HL-60/S4 treated with retinoic acid at 250 ng/mL for 4 days and 3 days (cell line): Measurements from ENCODE around the gene SRCIN1.

ENCODE experiments used
- in situ Hi-C: fragments of 300-500 bp; cut with MboI; formaldehyde crosslinking; loops from 2 replicates; pipeline ENCODE4 v1.7.0; 2022; ENCODE audit warnings: low sequenced_read_pairs

SRCIN1 gene

DNA sequence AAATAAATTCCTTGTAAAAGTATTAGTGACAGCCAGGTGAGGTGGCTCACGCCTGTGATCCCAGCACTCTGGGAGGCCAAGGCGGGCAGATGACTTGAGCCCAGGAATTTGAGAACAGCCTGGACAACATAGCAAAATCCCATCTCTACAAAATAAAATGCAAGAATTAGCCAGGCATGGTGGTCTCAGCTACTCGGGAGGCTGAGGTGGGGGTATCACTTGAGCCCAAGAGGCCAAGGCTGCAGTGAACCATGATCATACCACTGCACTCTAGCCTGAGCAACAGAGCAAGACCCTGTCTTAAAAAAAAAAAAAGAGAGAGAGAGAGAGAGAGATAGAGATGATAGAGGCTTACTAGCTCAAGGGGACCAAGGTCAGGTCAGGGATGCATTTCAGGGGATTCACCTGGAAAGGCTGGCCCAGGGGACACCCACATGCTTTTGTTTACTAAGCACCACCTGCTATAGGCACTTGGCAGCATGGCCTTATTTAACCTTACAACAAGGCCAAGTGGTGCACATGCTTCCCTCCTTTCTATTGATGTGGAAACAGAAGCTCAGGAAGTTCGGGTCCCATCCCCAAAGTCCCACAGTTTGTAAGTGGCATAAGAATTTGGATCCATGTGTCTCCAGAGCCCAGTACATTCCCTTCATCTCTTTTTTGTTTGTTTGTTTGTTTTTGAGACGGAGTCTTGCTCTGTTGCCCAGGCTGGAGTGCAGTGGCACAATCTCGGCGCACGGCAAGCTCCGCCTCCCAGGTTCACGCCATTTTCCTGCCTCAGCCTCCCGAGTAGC, 12.4 kb upstream of the SRCIN1 start:
- in situ Hi-C loops = no loop called here

DNA sequence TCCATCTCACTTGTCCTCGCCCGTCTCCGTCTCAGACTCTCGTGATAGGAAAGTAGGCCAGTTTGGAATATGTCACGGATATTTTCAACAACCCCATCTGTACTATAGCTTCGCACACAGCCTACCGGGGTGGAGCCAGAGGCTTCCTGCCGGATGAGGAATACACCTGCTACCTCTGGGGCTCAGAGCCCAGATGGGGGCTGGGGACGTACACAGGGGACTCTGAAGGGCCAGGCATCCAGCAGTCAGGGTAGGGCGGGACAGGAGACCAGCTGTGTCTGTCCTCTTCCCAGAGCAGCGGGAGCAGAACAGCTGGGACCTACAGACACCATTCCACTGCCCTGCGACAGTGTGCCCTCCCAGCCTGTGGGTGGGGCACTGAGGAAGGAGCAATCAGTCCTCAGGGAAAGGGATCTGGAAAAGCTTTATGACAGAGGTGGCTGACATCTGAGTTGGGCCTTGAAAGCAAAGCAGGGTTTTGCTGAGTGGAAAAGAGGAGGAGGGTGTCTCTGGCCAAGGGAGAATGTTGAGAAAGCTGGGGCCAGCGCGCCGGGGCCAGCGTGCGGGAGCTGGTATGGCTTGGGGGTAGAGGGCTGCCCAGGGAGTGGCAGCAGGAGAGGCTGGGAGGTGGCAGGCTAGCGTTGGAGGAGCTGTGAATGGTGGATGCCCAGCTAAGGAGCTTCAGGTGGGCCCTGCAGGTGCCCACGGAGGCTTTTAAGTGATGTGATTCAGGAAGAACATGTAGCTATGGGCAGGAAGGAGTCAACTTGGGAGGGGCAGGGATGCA, 11.5 kb upstream of the SRCIN1 start:
- in situ Hi-C loops = no loop called here

DNA sequence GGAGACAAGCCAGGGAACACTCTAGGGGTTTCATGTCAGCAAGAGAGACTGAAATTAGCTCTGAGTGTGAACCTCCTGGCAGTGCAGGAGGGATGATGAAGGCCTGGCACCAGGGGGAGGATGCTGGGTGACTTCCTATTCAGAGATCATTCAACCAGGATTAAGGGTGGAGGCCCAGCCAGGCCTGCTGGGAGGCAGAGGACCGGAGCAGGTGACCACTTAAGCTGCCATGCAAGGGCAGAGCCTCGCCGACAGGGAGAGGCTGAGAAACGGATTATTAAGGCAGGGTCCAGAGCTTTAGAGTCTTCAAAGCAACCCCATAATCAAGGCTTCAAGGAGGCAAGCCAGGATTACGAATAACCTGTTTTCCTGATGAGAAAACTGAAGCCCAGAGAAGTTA, 10.6 kb upstream of the SRCIN1 start:
- in situ Hi-C loops = no loop called here

DNA sequence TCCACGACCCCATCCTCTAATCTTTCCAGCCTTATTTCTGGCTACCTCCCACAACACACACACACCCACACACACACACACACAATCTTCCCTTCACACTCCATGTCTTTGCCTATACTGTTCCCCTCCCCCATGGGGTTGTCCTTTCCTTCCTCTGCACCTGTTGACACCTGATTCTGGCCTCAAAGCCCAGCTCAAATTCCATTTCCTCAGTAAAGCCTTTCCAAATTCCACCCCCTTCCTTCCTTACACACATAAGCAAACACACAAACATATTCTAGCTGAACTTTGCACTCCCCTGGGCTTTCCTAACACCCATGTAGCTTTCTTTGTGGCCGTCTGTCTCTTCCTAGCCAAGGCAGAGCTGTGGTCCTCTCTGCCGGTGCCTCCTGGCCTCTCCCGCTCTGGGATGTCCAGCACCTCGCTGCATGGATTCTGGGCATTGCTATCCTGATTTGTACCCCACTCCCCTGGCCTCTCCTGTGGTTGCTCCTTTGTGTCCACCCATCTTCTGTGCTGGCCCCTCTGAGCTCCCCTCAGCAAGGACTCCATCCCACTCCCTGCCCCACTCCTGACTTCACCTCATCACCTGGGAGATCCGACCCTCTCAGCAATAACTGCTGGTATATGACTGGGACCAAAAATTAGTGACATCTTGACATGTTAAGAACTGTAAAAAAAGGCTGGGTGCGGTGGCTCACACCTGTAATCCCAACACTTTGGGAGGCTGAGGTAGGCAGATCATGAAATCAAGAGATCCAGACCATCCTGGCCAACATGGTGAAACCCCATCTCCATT, 8.4 kb upstream of the SRCIN1 start:
- in situ Hi-C loops = no loop called here

DNA sequence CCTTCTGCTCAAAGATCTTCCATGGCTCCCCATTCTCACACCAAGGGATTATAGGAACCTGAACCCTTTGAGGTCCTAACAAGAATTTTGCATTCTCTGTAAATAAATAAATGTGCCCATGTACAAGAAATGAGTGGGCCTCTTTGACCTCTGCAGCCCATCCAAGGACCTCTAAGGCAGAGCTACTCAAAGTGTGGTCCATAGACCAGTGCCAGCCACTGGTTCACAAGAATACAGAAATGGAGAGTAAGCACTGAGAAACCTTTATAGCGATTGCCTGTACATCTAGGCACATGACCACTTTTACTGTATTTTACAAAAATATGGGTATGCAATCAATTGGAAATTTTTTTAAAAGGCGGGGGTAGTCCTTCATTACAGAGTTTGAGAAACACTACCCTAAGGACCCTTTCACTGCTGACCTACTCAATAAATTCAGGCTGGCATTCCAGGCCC, 7.8 kb upstream of the SRCIN1 start:
- in situ Hi-C loops = no loop called here

DNA sequence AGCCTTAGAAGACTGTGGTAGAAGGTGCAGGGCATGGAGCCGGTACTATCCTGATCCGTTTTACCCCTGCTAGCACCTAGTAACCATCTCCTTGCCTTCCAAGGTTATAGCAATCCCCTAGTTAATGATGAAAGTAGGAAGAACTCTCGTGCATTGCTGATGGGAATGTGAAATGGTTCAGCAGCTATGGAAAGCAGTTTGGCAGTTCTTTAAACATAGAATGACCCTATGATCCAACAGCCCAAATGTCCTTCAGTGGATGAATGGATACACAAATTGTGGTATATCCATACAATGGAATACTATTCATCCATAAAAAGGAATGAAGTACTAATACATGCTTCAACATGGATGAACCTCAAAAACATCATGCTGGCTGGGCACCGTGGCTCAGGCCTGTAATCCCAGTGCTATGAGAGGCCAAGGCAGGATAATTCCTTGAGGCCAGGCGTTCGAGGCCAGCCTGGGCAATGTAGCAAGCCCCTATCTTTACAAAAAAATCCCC, 6.2 kb upstream of the SRCIN1 start:
- in situ Hi-C loops = no loop called here

DNA sequence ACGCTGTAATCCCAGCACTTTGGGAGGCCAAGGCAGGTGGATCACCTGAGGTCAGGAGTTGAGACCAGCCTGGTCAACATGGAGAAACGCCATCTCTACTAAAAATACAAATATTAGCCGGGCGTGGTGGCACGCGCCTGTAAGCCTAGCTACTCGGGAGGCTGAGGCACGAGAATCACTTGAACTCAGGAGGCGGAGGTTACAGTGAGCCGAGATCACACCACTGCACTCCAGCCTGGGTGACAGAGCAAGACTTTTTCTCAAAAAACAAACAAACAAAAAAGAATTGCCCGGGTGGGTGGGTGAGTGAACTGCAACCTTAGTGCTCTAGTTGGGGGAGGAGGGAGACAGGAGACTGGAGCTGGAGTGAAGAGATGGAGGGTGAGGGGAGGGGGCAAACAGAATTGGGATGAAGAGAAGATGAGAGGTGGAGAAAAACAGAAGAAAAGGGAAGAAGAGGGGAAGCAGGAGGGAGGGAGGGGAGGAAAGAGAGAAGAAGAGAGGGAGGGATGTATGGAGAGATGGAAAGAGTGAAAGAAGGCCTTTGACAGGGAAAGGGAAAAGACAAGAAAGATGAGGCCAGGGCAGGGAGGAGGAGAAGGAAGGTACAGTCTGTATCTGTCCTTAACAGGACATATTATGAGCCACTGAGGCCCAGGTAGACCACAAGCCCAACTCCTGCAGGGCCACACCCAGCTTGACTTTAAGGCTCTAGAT, 5.5 kb upstream of the SRCIN1 start:
- in situ Hi-C loops = no loop called here

DNA sequence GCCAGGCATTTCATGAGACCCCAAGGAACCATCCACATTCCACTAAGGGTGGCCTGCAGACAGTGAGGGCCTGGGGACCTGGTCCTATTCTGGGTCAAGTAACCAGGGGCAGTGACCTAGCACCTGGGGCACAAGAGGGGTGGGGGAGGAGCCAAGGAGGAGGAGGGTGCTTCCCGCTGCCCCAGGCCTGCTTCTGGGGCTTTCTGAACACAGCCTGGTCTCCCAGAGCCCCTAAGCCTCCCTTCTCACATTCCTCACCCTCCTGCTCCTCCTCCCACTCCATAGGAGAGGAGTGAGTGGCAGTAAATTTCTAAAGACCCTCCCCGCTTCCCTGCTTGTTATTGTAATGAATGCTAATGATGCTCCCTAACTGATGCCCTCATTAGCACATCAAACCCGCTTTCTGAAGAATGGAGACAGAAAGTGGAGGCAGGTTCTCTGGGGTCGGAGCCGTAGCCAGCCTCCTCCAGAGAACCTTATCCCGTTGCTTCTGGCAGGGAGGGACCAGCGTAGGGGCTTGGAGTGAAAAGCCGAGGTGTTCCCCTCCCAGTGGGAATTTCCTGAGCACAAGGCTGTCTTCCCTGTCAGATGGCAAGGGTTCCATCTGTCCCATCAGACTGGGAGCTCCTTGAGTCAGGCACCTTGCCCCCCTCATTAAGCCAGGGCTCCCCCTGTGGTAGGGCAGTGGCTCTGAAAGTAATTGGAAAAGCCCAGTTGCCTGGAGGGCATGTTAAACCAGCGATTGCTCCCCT, 3.7 kb upstream of the SRCIN1 start:
- in situ Hi-C loops = no loop called here

DNA sequence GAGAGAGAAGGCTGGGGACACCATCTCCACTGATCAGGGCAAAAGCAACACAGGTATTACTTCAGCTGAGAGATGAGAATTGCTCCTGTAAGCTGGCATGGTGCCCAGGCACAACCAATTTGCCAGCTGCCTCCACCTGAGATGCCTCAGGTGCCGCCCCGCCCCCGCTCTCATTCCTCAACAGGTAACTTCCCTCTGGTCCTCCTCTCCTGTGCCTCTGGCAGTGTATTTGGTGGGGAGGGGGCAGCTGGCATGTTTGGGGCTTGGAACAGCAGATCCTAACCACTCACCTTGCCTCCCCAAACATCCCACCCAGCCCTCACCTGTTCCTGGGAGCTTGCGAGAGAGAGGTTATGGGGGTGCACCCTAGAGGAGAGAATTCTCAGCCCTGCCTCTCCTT, 2.9 kb upstream of the SRCIN1 start:
- in situ Hi-C loops = no loop called here

DNA sequence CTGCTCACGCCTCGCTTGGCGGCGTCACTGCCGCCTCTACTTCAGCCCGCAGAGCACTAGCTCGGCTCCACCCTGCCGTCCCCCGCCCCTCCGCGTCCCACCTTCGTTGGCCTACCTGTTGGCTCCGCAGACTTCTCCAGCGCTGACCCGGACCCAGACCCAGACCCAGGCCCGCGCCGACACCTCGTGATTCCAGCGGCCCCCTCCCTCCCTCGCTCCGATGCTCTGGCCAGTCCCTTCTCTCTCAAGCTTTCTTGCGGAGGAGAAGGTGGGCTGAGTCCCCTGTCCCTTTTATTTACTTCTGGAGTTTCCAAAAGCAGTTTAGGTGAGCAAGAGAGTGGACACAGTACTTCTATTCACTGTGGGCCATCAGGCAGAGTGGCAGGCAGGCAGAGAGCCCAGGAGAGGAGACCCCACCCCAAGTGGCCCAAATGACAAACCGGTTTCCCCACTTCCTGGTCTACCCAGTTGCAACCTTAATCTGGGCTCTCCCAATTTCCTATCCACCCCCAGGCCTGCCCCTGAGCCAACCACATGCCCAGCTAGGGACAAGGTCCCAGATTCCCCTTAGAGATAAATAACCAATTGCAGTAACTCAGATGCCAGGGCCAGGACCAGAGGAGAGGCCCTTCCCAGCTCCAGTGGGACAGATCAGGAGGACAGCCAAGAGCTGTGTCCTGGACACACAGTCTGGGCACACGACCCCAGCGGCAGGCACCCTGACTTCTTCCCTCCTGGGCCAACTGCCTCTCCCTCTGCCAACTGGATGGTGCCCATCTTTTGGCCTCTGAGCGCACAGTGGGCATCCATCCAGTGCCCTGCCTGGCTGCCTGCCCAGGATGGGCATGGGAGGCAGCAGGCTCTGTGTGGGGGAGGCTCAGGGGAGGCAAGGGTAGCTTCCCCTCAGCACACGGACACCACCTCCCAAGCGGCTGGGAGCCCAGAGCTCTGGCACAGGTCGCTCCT, 1.2 kb upstream of the SRCIN1 start:
- in situ Hi-C loops = no loop called here

DNA sequence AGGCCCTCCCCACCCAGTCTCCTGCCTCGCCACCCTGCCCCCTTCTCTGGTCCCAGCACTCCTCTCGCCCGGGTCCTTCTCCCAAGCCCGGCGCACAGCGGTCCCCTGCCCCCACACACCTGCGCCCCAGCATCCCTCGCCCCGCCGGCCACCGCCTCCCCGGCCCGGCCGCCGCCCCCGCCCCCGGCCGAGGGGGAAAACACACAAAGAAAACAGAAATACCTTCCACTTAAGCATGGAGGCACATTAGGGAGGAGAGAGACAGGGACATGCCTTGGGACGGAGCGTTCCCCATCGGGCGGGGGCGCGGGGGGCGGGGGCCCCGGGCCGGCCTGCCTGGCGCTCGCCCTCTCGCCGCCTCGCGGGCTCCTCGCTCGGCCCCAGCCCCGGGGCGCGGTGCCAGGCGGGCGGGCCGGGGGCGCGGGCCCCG, 326 bp downstream of the SRCIN1 start:
- in situ Hi-C loops = no loop called here

DNA sequence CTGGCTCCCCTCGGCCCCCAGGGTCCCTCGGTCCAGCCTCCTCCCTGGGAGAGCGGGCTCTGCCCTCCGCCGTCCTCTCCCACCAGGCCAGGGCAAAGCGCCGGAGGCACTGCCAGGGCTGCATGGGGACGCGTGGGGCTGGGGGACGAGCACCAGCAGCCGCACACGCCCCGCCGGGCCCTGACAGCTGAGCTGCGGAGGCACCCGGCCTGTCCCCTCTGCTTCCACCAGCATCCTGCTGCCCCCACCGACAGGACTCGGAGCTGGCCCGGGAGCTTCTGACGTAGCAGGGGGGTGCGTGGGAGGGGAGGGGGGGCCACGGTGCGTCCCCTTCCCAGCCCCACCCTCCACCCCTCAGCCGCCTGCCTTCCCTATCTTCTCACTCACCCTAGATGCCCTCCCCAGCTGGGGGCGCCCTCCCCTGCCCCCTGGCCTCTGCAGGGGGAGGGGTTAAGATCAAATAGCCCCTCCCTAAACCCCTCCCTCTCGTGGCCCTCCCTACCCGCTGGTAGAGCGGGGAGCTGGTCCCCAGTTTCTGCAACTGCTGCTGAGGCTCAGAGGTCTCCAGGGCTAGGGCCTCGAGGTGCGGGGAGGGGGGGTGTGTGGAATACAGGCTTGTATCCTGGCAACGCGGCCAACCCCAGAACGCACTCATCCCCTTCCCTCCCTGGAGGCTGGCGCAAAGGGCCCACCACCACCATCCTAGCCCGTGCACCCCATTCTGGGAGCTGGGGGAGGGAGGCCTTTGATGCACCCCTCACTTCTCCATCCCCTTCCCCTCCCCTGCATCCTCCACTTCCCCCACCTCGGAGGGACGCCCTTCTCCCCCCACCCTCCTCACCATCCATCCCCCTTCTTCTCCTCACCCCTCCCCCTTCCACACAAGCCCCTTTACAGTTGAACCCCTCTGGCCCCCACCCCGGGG, 1.0 kb downstream of the SRCIN1 start:
- in situ Hi-C loops = no loop called here

DNA sequence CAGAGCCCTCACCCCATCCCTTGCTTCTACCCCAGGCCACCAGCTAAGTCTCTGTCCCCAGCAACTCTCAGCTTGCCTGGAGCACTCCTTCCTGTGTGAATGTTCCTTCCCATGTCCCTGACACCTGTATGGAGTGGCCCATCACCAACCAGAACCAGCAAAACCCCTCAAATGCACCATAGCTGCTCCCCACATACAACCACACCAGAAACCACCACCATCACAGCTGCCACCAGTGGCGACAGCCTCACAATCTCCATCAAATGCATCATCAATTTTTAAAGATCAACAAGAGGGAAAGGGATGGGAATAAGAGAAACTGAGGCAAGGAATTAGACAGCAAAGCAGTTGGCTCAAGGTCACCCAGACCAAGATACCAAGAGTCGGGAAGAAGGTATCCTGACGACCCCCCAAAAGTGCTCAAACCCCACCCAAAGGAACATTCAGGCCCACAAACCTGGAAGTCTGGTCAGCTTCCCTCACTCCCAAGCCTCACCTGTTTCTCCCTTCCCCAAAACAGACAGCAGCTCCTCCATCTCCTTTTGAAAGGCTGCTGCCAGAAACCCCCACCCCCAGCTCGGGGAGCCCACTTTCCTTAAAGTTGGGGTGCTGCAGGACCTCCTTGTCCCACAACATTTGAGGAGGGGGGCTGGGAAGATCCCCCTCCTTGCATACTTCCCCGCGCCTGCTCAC, 1.8 kb downstream of the SRCIN1 start:
- in situ Hi-C loops = no loop called here

DNA sequence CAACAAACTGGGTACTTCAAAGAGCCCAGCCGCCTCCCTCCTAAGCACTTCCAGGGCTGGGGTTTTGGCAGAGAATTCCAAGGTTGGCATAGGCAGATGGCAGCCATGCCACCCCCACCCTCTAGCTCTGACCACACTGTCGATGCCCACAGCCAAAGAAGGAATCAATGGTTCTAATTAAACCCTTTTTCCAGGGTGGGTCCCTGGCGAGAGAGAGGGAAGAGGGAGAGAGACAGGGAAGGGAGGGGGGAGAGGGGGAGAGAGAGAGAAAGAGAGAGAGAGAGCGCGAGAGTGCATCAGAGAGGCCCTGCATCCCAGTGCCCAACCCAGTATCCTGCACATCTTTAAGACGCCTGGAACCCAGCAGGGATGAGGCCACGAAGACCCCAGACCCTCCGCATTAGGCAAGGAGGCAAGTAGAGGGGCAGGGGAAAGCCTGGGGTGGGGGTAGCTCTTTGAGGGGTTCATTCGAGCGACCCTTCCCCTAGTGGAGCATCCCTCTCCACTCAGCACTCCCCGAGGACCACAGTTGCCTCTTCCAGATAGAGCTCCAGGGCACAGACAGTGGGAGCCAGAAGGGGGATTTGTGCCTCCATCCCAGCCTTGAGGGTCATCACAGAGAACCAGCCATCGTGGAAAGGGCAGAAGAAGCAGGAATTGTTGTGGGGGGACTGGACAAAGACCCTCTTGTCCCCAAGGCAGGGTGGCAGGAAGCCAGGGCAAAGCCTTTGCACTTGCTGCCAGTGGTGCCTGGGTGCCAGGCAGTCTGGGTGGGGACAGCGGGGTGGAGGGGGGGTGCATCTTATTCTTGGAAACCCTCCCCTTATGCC, 2.6 kb downstream of the SRCIN1 start:
- in situ Hi-C loops = no loop called here

DNA sequence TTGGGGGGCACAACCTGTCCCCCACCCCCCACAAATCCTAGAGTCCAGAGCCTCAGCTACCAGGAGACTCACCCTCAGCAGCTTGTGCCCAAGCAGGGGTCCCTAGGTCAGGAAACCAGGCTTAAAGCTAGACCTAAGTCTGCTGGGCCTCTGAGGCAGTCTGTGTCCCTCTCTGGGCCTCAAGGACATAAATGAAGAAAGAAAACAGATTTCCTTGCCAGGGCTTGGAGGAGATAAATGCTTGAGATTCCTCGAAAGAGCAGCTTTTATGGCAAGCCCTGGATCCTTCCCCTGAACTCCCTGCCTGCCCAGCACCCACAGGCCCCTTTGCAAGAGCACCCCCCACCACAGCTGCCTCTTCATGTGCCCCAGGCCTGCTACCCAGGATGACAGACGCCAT, 3.3 kb downstream of the SRCIN1 start:
- in situ Hi-C loops = no loop called here
